Measurements from ENCODE around the gene RHBDL1.

Gene RHBDL1

DNA sequence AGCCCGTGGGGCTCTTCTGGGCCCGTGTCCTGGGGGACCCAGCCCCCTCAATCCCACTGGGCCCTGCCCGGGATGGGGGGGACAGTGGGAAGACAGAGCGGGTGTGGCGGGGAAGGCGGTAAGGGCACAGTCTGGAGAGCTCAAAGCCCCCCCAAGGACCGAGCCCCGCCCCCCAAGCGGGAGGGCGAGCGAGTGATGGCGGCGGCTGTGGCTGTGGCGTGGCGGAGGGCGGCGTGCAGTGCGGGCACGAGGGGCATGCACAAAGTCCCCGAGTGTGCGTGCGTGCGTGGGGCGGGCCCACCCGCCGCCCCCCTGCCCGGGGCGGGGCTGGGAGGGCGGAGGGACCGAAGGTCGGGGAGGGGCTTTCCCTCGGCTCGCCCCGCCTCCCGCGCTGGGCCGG is 18.3 kb downstream of the RHBDL1 start:
- Histone ChIP-seq H4K20me1 (ENCODE audit: control insufficient read depth, insufficient read depth, low read depth, low read length) (no peaks in the 10 kb centered on the region), H3K27ac (ENCODE audit: low read depth, low read length) (no peak overlapping the region), H3K4me3 (ENCODE audit: low read length) (peak overlapping the region; percentile 80), H3K27me3 (ENCODE audit: control insufficient read depth, low read length) (peaks cover 19% of the 10 kb centered on the region), H3K4me2 (ENCODE audit: low read length) (peak overlapping the region; percentile 97), H3K79me2 (ENCODE audit: control insufficient read depth, low read length) (peaks cover 14% of the 10 kb centered on the region), H3F3A (ENCODE audit: control insufficient read depth, insufficient read depth) (peaks cover 7% of the 10 kb centered on the region), H3K36me3 (ENCODE audit: control insufficient read depth, low read length) (no peaks in the 10 kb centered on the region), H3K4me1 (ENCODE audit: control insufficient read depth, low read length) (peaks cover 33% of the 10 kb centered on the region), H3K9me3 (ENCODE audit: control insufficient read depth, insufficient read depth, low read length) (no peaks in the 10 kb centered on the region), H3K9me2 (replicated peaks; ENCODE audit: control insufficient read depth, low read length) (no peaks in the 10 kb centered on the region)
- no peak for TF ChIP-seq EZH2phosphoT487 (IDR thresholded peaks at IDR 0.05; ENCODE audit: borderline replicate concordance, low read length)
- TF ChIP-seq, protein P1, sequence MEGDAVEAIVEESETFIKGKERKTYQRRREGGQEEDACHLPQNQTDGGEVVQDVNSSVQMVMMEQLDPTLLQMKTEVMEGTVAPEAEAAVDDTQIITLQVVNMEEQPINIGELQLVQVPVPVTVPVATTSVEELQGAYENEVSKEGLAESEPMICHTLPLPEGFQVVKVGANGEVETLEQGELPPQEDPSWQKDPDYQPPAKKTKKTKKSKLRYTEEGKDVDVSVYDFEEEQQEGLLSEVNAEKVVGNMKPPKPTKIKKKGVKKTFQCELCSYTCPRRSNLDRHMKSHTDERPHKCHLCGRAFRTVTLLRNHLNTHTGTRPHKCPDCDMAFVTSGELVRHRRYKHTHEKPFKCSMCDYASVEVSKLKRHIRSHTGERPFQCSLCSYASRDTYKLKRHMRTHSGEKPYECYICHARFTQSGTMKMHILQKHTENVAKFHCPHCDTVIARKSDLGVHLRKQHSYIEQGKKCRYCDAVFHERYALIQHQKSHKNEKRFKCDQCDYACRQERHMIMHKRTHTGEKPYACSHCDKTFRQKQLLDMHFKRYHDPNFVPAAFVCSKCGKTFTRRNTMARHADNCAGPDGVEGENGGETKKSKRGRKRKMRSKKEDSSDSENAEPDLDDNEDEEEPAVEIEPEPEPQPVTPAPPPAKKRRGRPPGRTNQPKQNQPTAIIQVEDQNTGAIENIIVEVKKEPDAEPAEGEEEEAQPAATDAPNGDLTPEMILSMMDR (IDR thresholded peaks at IDR 0.05; ENCODE audit: low read depth, low read length, poor library complexity, severe bottlenecking), result no peak

DNA sequence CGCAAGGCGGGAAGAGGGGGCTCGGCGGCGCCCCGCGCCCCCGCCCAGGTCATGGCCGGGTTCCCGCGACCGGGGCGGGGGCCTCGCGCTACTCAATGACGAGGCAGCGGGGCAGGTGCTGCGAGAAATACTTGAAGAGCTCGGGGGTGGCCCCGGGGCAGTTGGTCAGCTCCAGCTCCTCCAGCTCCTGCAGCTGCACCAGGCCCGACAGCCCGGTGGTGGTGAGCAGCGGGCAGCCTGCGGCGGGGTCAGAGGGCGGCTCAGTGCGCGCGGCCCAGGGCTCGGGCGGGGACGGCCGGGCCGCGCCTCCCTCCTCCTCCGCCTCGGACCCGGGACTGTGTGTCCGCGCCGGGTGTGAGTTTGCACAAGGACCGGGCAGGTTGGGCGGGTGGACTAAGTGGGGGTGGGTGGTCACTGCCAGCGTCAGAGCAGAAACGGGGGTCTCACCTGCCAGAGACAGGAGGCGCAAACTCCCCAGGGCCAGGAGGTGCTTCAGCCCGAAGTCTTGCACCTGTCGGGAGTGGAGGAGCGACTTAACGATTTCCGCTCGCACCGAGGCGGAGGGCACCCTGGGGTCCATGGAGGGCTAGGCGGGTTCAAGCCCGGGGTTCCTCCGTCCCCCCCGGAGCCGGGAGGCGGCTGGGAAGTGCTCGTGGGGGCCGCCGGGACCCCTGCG is 18.9 kb downstream of the RHBDL1 start:
- Histone ChIP-seq H3K79me2 (ENCODE audit: control insufficient read depth, low read length) (peaks cover 8% of the 10 kb centered on the region), H3K36me3 (ENCODE audit: control insufficient read depth, low read length) (no peaks in the 10 kb centered on the region), H3K9me2 (replicated peaks; ENCODE audit: control insufficient read depth, low read length) (no peaks in the 10 kb centered on the region), H4K20me1 (ENCODE audit: control insufficient read depth, insufficient read depth, low read depth, low read length) (no peaks in the 10 kb centered on the region), H3K9me3 (ENCODE audit: control insufficient read depth, insufficient read depth, low read length) (no peaks in the 10 kb centered on the region), H3K4me2 (ENCODE audit: low read length) (peak overlapping the region; percentile 97), H3F3A (ENCODE audit: control insufficient read depth, insufficient read depth) (peaks cover 7% of the 10 kb centered on the region), H3K4me3 (ENCODE audit: low read length) (peak overlapping the region; percentile 80), H3K27me3 (ENCODE audit: control insufficient read depth, low read length) (peaks cover 19% of the 10 kb centered on the region), H3K4me1 (ENCODE audit: control insufficient read depth, low read length) (peaks cover 28% of the 10 kb centered on the region), H3K27ac (ENCODE audit: low read depth, low read length) (no peak overlapping the region)
- TF ChIP-seq, protein P1 (IDR thresholded peaks at IDR 0.05; ENCODE audit: low read depth, low read length, poor library complexity, severe bottlenecking), result no peak
- TF ChIP-seq EZH2phosphoT487 (IDR thresholded peaks at IDR 0.05; ENCODE audit: borderline replicate concordance, low read length), result no peak

DNA sequence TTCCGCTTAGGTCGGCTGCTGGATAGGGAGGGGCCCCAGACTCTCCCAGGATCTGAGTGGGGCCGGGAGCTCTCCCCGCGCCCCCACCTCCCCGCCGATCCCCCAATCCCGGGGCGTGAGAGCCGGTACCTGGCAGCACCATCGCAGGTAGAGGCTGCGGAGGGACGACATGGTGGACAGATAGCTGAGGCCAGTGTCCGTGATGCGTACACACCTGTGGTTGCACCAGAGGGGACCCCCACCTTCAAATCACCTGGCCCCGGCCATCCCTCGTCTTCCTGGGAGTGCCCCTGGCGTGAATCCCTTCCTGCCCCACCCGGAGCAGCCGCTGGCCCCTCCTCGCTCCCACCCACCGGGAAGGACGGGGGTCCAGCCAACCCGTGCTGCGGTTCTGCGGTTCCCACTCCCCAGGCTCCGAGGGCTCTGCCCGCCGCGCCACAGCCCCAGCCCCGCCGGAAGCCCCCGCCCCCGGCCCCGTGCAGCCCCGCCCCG is 19.4 kb downstream of the RHBDL1 start:
- Histone ChIP-seq H3K36me3 (ENCODE audit: control insufficient read depth, low read length) (no peaks in the 10 kb centered on the region), H3K9me3 (ENCODE audit: control insufficient read depth, insufficient read depth, low read length) (no peaks in the 10 kb centered on the region), H3K27me3 (ENCODE audit: control insufficient read depth, low read length) (peaks cover 20% of the 10 kb centered on the region), H3K9me2 (replicated peaks; ENCODE audit: control insufficient read depth, low read length) (no peaks in the 10 kb centered on the region), H3K4me2 (ENCODE audit: low read length) (peak overlapping the region; percentile 97), H3K4me3 (ENCODE audit: low read length) (peak overlapping the region; percentile 80), H3K79me2 (ENCODE audit: control insufficient read depth, low read length) (peaks cover 3% of the 10 kb centered on the region), H4K20me1 (ENCODE audit: control insufficient read depth, insufficient read depth, low read depth, low read length) (no peaks in the 10 kb centered on the region), H3K27ac (ENCODE audit: low read depth, low read length) (no peak overlapping the region), H3F3A (ENCODE audit: control insufficient read depth, insufficient read depth) (peaks cover 7% of the 10 kb centered on the region), H3K4me1 (ENCODE audit: control insufficient read depth, low read length) (peaks cover 24% of the 10 kb centered on the region)
- TF ChIP-seq EZH2phosphoT487 (IDR thresholded peaks at IDR 0.05; ENCODE audit: borderline replicate concordance, low read length), result no peak
- TF ChIP-seq, protein P1 (IDR thresholded peaks at IDR 0.05; ENCODE audit: low read depth, low read length, poor library complexity, severe bottlenecking), result no peak
